IMR-90 (cell line): ENCODE data around the gene LLPH. TPM values are rescaled to one million over a fixed set of nuclear protein-coding genes. Genes with fewer than 3 reads are reported as not detected.

Experiments used
- ATAC-seq: fragments of 200-7000 bp; cut with Tn5 transposase; 2 replicates; pipeline ENCODE4 v1.9.1; 2020; ENCODE audit warnings: low read depth, mild to moderate bottlenecking, moderate library complexity
- BruUV-seq: library from RNA; stranded (reverse); fragments of 400-500 nt; replicated peaks from 2 replicates; lab custom pipeline; 2021; lab: Mats Ljungman, UMichigan
- CTCF ChIA-PET: fragments of 300-600 bp; formaldehyde crosslinking; extraction: SDS; loops from one replicate; lab custom pipeline; 2021; ENCODE audit warnings: antibody characterized with exemption; lab: Yijun Ruan, JAX
- POLR2A ChIA-PET: fragments of 300-600 bp; sonication (Branson Sonifier 250); formaldehyde crosslinking; loops from one replicate; lab custom pipeline; 2022; ENCODE audit warnings: antibody characterized with exemption; ENCODE audit not compliant: unreplicated experiment; lab: Charles Lee
- DNase-seq: peaks from one replicate; pipeline ENCODE4 v3.0.0; 2013
- H2AFZ ChIP-seq: replicated peaks from 2 replicates; pipeline ENCODE3; 2013; ENCODE audit warnings: low read length, mild to moderate bottlenecking; ENCODE audit not compliant: poor library complexity
- H2AK5ac ChIP-seq: 2 replicates; pipeline ENCODE4 v1.6.1; 2013; ENCODE audit warnings: low read depth, low read length, inconsistent platforms
- H2AK9ac ChIP-seq: replicated peaks from 2 replicates; pipeline ENCODE3; 2013; ENCODE audit warnings: mild to moderate bottlenecking, low read depth, low read length, moderate library complexity; ENCODE audit not compliant: poor library complexity
- H2BK120ac ChIP-seq: 2 replicates; pipeline ENCODE4 v1.6.1; 2013; ENCODE audit warnings: low read depth, low read length, inconsistent platforms
- H2BK15ac ChIP-seq: 3 replicates; pipeline ENCODE4 v1.6.1; 2013; ENCODE audit warnings: low read depth, low read length, inconsistent platforms
- H2BK20ac ChIP-seq: 2 replicates; pipeline ENCODE4 v1.6.1; 2013; ENCODE audit warnings: low read depth, mild to moderate bottlenecking, inconsistent platforms, low read length, moderate library complexity
- H2BK5ac ChIP-seq: 2 replicates; pipeline ENCODE4 v1.6.1; 2013; ENCODE audit warnings: mild to moderate bottlenecking, low read depth, low read length, inconsistent platforms; ENCODE audit not compliant: poor library complexity, severe bottlenecking
- H3K14ac ChIP-seq: replicated peaks from 2 replicates; pipeline ENCODE4 v1.6.1; 2013; ENCODE audit warnings: low read depth, low read length, inconsistent platforms
- H3K18ac ChIP-seq: 2 replicates; pipeline ENCODE4 v1.6.1; 2013; ENCODE audit warnings: low read depth, low read length, control low read depth
- H3K23ac ChIP-seq: 2 replicates; pipeline ENCODE4 v1.6.1; 2013; ENCODE audit warnings: low read depth, low read length, inconsistent platforms
- H3K27ac ChIP-seq: 2 replicates; pipeline ENCODE4 v1.5.1; 2013; ENCODE audit warnings: mild to moderate bottlenecking, control low read depth, low read length; ENCODE audit not compliant: insufficient read depth
- H3K27me3 ChIP-seq: 2 replicates; pipeline ENCODE4 v1.6.1; 2013; ENCODE audit warnings: low read length; ENCODE audit not compliant: control insufficient read depth, insufficient read depth
- H3K36me3 ChIP-seq: 2 replicates; pipeline ENCODE4 v1.6.1; 2013; ENCODE audit warnings: low read length, mixed read lengths; ENCODE audit not compliant: control insufficient read depth, insufficient read depth
- H3K4ac ChIP-seq: 2 replicates; pipeline ENCODE4 v1.6.1; 2013; ENCODE audit warnings: low read depth, low read length, inconsistent platforms
- H3K4me1 ChIP-seq: 2 replicates; pipeline ENCODE4 v1.6.1; 2013; ENCODE audit warnings: low read length, mixed read lengths; ENCODE audit not compliant: control insufficient read depth, insufficient read depth
- H3K4me2 ChIP-seq: 2 replicates; pipeline ENCODE4 v1.6.1; 2013; ENCODE audit warnings: low read depth, mild to moderate bottlenecking, control low read depth, low read length, moderate library complexity
- H3K4me3 ChIP-seq: 2 replicates; pipeline ENCODE4 v1.5.1; 2013; ENCODE audit warnings: low read depth, mild to moderate bottlenecking, control low read depth, low read length, moderate library complexity; ENCODE audit not compliant: insufficient read depth
- H3K56ac ChIP-seq: 2 replicates; pipeline ENCODE4 v1.6.1; 2013; ENCODE audit warnings: low read length, inconsistent platforms; ENCODE audit not compliant: insufficient read depth; ENCODE audit errors: extremely low read depth
- H3K79me1 ChIP-seq, 2 experiments: 2 replicates each; pipeline ENCODE4 v1.6.1; 2013; ENCODE audit warnings: low read length in 2 of 2, inconsistent platforms in 1 of 2, low read depth in 1 of 2
- H3K9ac ChIP-seq: 2 replicates; pipeline ENCODE4 v1.6.1; 2013; ENCODE audit warnings: low read depth, low read length, control low read depth
- H3K9me1 ChIP-seq: 2 replicates; pipeline ENCODE4 v1.6.1; 2013; ENCODE audit warnings: low read length, inconsistent platforms; ENCODE audit not compliant: insufficient read depth
- H3K9me3 ChIP-seq: 2 replicates; pipeline ENCODE4 v1.6.1; 2013; ENCODE audit warnings: low read length; ENCODE audit not compliant: control insufficient read depth, insufficient read depth
- H4K20me1 ChIP-seq: 2 replicates; pipeline ENCODE4 v1.6.1; 2013; ENCODE audit warnings: low read length, inconsistent platforms; ENCODE audit not compliant: insufficient read depth
- H4K5ac ChIP-seq: 2 replicates; pipeline ENCODE4 v1.6.1; 2013; ENCODE audit warnings: mild to moderate bottlenecking, low read depth, low read length, control low read depth
- H4K8ac ChIP-seq, 2 experiments: 2 replicates each; pipeline ENCODE4 v1.6.1; 2013; ENCODE audit warnings: low read depth in 2 of 2, low read length in 2 of 2, control low read depth in 1 of 2, inconsistent platforms in 1 of 2
- H4K91ac ChIP-seq: 2 replicates; pipeline ENCODE4 v1.6.1; 2013; ENCODE audit warnings: low read depth, low read length, inconsistent platforms; ENCODE audit not compliant: insufficient read depth
- BHLHE40 ChIP-seq: fragments of 150-350 bp; IDR thresholded peaks from 2 replicates; pipeline ENCODE4 v1.6.1; 2016; ENCODE audit warnings: mild to moderate bottlenecking, low read depth, low read length
- CTCF ChIP-seq: conservative IDR thresholded peaks from 2 replicates; pipeline ENCODE4 v1.5.1; 2012; ENCODE audit warnings: mild to moderate bottlenecking, low read depth, low read length, improper control_type of control experiment
- ELK1 ChIP-seq: fragments of 150-350 bp; IDR thresholded peaks from 2 replicates; pipeline ENCODE4 v1.6.1; 2016; ENCODE audit warnings: low read depth, mild to moderate bottlenecking, low read length, moderate library complexity, borderline replicate concordance
- MAFK ChIP-seq: IDR thresholded peaks from 2 replicates; pipeline ENCODE4 v1.6.1; 2012; ENCODE audit warnings: low read depth, low read length, improper control_type of control experiment
- MAZ ChIP-seq: IDR thresholded peaks from 2 replicates; pipeline ENCODE4 v1.6.1; 2012; ENCODE audit warnings: low read depth, mild to moderate bottlenecking, low read length, improper control_type of control experiment, moderate library complexity, borderline replicate concordance
- MXI1 ChIP-seq: IDR thresholded peaks from 2 replicates; pipeline ENCODE4 v1.6.1; 2012; ENCODE audit warnings: low read depth, mild to moderate bottlenecking, low read length, moderate library complexity, borderline replicate concordance
- POLR2A ChIP-seq: IDR thresholded peaks from 2 replicates; pipeline ENCODE4 v1.6.1; 2012; ENCODE audit warnings: mild to moderate bottlenecking, low read depth, low read length
- RAD21 ChIP-seq: IDR thresholded peaks from 2 replicates; pipeline ENCODE4 v1.6.1; 2012; ENCODE audit warnings: low read length, improper control_type of control experiment
- WGBS, 2 experiments: methylation state at CpG; one replicate each; pipeline versions ENCODE4 v1.1.5 to v1.1.7; 2013; ENCODE audit warnings: missing lambda C conversion rate in 2 of 2; ENCODE audit not compliant: insufficient read length in 1 of 2; ENCODE audit errors: extremely low coverage in 2 of 2; 5-methylcytosine and 5-hydroxymethylcytosine counted together
- dilution Hi-C: fragments of 300-500 bp; cut with HindIII; formaldehyde crosslinking; loops from one replicate; pipeline ENCODE4 v1.14.3; 2018; ENCODE audit warnings: low sequenced_read_pairs; ENCODE audit not compliant: unreplicated experiment
- in situ Hi-C: fragments of 300-500 bp; cut with MboI; formaldehyde crosslinking; loops from 3 replicates; pipeline ENCODE4 v1.14.3; 2019; ENCODE audit warnings: low sequenced_read_pairs, inconsistent platforms, mixed read lengths
- intact Hi-C: fragments of 100-400 bp; cut with micrococcal nuclease; formaldehyde crosslinking; loops from 2 replicates; pipeline ENCODE4 v1.10.0; 2022
- polyA plus RNA-seq, 3 experiments: library from polyadenylated mRNA; depleted of rRNA; stranded (reverse); fragments of >200 nt; gene quantifications; 2 replicates each; pipeline ENCODE4 v1.2.3, GENCODE V29; 2012; ENCODE audit warnings: low replicate concordance in 1 of 3
- total RNA-seq: library from RNA; depleted of rRNA; stranded (reverse); fragments of >200 nt; gene quantifications from 2 replicates; pipeline ENCODE4 v1.2.3, GENCODE V29; 2012

Gene LLPH
- total and polyA plus RNA-seq, 2 of the 4 experiments (the other 2 are of a cell fraction): 2.7 to 17.0 TPM

- in situ Hi-C loops (loop anchor here (25.0 kb wide), 1 partner anchor 242 kb away; no protein-coding TSS in a partner anchor), dilution Hi-C loops (no loop called here), intact Hi-C loops (no loop called here)
- Histone ChIP-seq H3K9ac (no peak overlapping the region), H2AK9ac (no peak overlapping the region), H3K9me3 (no peaks in the 10 kb centered on the region), H2AK5ac (peak overlapping the region; percentile 70; the same call in 1 of the 2 replicates), H3K23ac (no peak overlapping the region), H2BK120ac (no peak overlapping the region), H3K4ac (peak overlapping the region; percentile 34), H3K79me1 (peaks cover 16 to 23% of the 10 kb centered on the region in 2 experiments; a peak in 3 of 4 replicates), H2BK5ac (no peak overlapping the region), H4K20me1 (no peaks in the 10 kb centered on the region), H3K18ac (no peak overlapping the region), H2AFZ (no peak overlapping the region), H3K4me1 (peaks cover 2% of the 10 kb centered on the region; the same call in 1 of the 2 replicates), H3K4me2 (no peak overlapping the region), H2BK15ac (no peak overlapping the region), H4K5ac (peak overlapping the region; percentile 78), H3K14ac (peak overlapping the region; percentile 90; the same call in 1 of the 2 replicates), H3K56ac (no peak overlapping the region), H3K36me3 (no peaks in the 10 kb centered on the region), H3K27me3 (no peaks in the 10 kb centered on the region), H3K27ac (no peak overlapping the region; the same call in 1 of the 2 replicates), H2BK20ac (no peak overlapping the region), H4K91ac (no peak overlapping the region), H3K9me1 (no peaks in the 10 kb centered on the region), H4K8ac (peak overlapping the region; percentile 89 to 100), H3K4me3 (peak overlapping the region; percentile 83; the same call in 1 of the 2 replicates)
- TF ChIP-seq RAD21 (no peak), MXI1 (no peak), MAFK (no peak), POLR2A (no peak), CTCF (no peak), ELK1 (no peak), MAZ (no peak), BHLHE40 (no peak)
- POLR2A ChIA-PET: interaction anchor here (0.6 kb wide), 1 partner anchor 272 kb away, joined by 4 read pairs; no protein-coding TSS in a partner anchor
- WGBS, 2 experiments: 100% methylated on average over 1 of the region's 3 CpGs
- BruUV-seq: no TSS peak
- DNase-seq (no peak), ATAC-seq (no peak)
- CTCF ChIA-PET: interaction anchor here (0.7 to 1.0 kb wide), 2 partner anchors 10 to 138 kb away, joined by 3 to 4 read pairs; no protein-coding TSS in a partner anchor
Observed at GRCh38 chr12:66170606-66171005, 40.1 kb upstream of the LLPH start.
